Measurements from ENCODE around the gene GINS1.

Gene GINS1

GRCh38 chr20:25477014-25477882 is 69.8 kb downstream of the GINS1 start:
- no peak for DNase-seq (ENCODE audit: low spot score)

GRCh38 chr20:25478889-25479568 is 71.6 kb downstream of the GINS1 start:
- DNase-seq (ENCODE audit: low spot score) = no peak

GRCh38 chr20:25479638-25480037 is 72.2 kb downstream of the GINS1 start:
- no peak for DNase-seq (ENCODE audit: low spot score)

- DNase-seq (ENCODE audit: low spot score) = no peak
Observed at GRCh38 chr20:25480156-25480555, 72.7 kb downstream of the GINS1 start.

- DNase-seq (ENCODE audit: low spot score) = no peak
Observed at GRCh38 chr20:25480797-25481196, 73.3 kb downstream of the GINS1 start.

GRCh38 chr20:25481235-25481917 is 73.9 kb downstream of the GINS1 start:
- DNase-seq (ENCODE audit: low spot score) = no peak

- DNase-seq (ENCODE audit: low spot score) = no peak
Observed at GRCh38 chr20:25481918-25482253, 74.4 kb downstream of the GINS1 start.

- no peak for DNase-seq (ENCODE audit: low spot score)
Observed at GRCh38 chr20:25483431-25484132, 76.1 kb downstream of the GINS1 start.

- DNase-seq (ENCODE audit: low spot score) = no peak
Observed at GRCh38 chr20:25484224-25484846, 76.9 kb downstream of the GINS1 start.

- DNase-seq (ENCODE audit: low spot score) = no peak
Observed at GRCh38 chr20:25484911-25485511, 77.5 kb downstream of the GINS1 start.

GRCh38 chr20:25485872-25486271 is 78.4 kb downstream of the GINS1 start:
- DNase-seq (ENCODE audit: low spot score) = no peak

GRCh38 chr20:25486377-25486776 is 78.9 kb downstream of the GINS1 start:
- no peak for DNase-seq (ENCODE audit: low spot score)

- DNase-seq (ENCODE audit: low spot score) = no peak
Observed at GRCh38 chr20:25487306-25487705, 79.8 kb downstream of the GINS1 start.

GRCh38 chr20:25487975-25488374 is 80.5 kb downstream of the GINS1 start:
- no peak for DNase-seq (ENCODE audit: low spot score)

GRCh38 chr20:25489221-25489871 is 81.9 kb downstream of the GINS1 start:
- DNase-seq (ENCODE audit: low spot score) = no peak

- DNase-seq (ENCODE audit: low spot score) = no peak
Observed at GRCh38 chr20:25490656-25491445, 83.4 kb downstream of the GINS1 start.

- no peak for DNase-seq (ENCODE audit: low spot score)
Observed at GRCh38 chr20:25491446-25492038, 84.1 kb downstream of the GINS1 start.

- no peak for DNase-seq (ENCODE audit: low spot score)
Observed at GRCh38 chr20:25493137-25493536, 85.7 kb downstream of the GINS1 start.

GRCh38 chr20:25493748-25494505 is 86.5 kb downstream of the GINS1 start:
- DNase-seq (ENCODE audit: low spot score) = no peak
